Measurements from ENCODE around the gene ZNF777.

The ZNF777 gene

GRCh38 chr7:149476791-149477190 lies 15.9 kb upstream of the ZNF777 start:
- DNase-seq (ENCODE audit: low spot score): no peak

GRCh38 chr7:149475121-149476045 lies 14.5 kb upstream of the ZNF777 start:
- no peak for DNase-seq (ENCODE audit: low spot score)

GRCh38 chr7:149474309-149475120 lies 13.7 kb upstream of the ZNF777 start:
- no peak for DNase-seq (ENCODE audit: low spot score)

- no peak for DNase-seq (ENCODE audit: low spot score)
These were observed 12.4 kb upstream of the ZNF777 start for GRCh38 chr7:149473251-149473650.

- DNase-seq (ENCODE audit: low spot score): no peak
These were observed 10.6 kb upstream of the ZNF777 start for GRCh38 chr7:149471289-149471953.

- DNase-seq (ENCODE audit: low spot score): no peak
These were observed 8.9 kb upstream of the ZNF777 start for GRCh38 chr7:149469806-149470205.

- DNase-seq (ENCODE audit: low spot score): no peak
These were observed 7.3 kb upstream of the ZNF777 start for GRCh38 chr7:149468208-149468607.

- no peak for DNase-seq (ENCODE audit: low spot score)
These were observed 6.5 kb upstream of the ZNF777 start for GRCh38 chr7:149467321-149467859.

GRCh38 chr7:149466364-149466763 lies 5.5 kb upstream of the ZNF777 start:
- no peak for DNase-seq (ENCODE audit: low spot score)

GRCh38 chr7:149463500-149464161 lies 2.8 kb upstream of the ZNF777 start:
- no peak for DNase-seq (ENCODE audit: low spot score)

GRCh38 chr7:149462101-149462520 lies 1.2 kb upstream of the ZNF777 start:
- no peak for DNase-seq (ENCODE audit: low spot score)

- peak; percentile 75 for DNase-seq (ENCODE audit: low spot score)
These were observed 1.1 kb downstream of the ZNF777 start for GRCh38 chr7:149459540-149460452.

- no peak for DNase-seq (ENCODE audit: low spot score)
These were observed 1.7 kb downstream of the ZNF777 start for GRCh38 chr7:149459201-149459539.

- DNase-seq (ENCODE audit: low spot score): no peak
These were observed 2.6 kb downstream of the ZNF777 start for GRCh38 chr7:149458235-149458634.

GRCh38 chr7:149457766-149458165 lies 3.1 kb downstream of the ZNF777 start:
- no peak for DNase-seq (ENCODE audit: low spot score)

- no peak for DNase-seq (ENCODE audit: low spot score)
These were observed 4.1 kb downstream of the ZNF777 start for GRCh38 chr7:149456506-149457421.

GRCh38 chr7:149455175-149455950 lies 5.5 kb downstream of the ZNF777 start:
- DNase-seq (ENCODE audit: low spot score): no peak

GRCh38 chr7:149454750-149455149 lies 6.1 kb downstream of the ZNF777 start:
- no peak for DNase-seq (ENCODE audit: low spot score)

- no peak for DNase-seq (ENCODE audit: low spot score)
These were observed 6.9 kb downstream of the ZNF777 start for GRCh38 chr7:149454006-149454405.

All from AG08396 (cell line).